ENCODE data around the gene WNT16.

GRCh38 chr7:121390617-121391016 lies 61.8 kb downstream of the WNT16 start:
- TF ChIP-seq FOXM1 (IDR thresholded peaks at IDR 0.05; ENCODE audit: borderline replicate concordance) (no peak), ELF4 (IDR thresholded peaks at IDR 0.05) (no peak), FOXA1 (IDR thresholded peaks at IDR 0.05) (no peak), NFRKB (IDR thresholded peaks at IDR 0.05) (no peak), SP1 (IDR thresholded peaks at IDR 0.05) (no peak), SUZ12 (IDR thresholded peaks at IDR 0.05) (no peak), BHLHE40 (IDR thresholded peaks at IDR 0.05; ENCODE audit: borderline replicate concordance) (no peak), CTBP1 (IDR thresholded peaks at IDR 0.05; ENCODE audit: borderline replicate concordance) (no peak), ZNF384 (IDR thresholded peaks at IDR 0.05) (no peak), ARNT (IDR thresholded peaks at IDR 0.05) (no peak)

Measured in HEK293T (cell line).